Measurements from ENCODE around the gene CYP2D6.

The CYP2D6 gene

DNA sequence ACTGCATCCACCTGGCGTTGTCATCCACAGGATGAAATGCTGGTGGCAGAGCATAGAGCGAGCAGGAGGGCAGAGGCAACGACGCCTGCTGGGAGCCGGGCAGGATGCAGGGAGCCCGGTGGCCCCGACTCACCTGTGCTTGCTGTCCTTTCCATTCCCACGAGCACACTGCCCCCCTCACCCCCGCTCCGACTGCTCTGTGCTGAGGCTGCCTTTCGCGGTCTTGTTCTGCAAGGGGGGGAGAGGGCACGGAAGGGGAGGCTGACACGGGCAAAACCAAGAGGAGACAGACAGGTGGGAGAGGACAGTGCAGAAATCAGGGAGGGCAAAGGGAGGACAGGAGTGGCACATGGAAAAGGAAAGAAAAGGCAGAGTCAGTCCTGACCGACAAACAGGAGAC, 37.9 kb upstream of the CYP2D6 start:
- no peak for TF ChIP-seq JUND (IDR thresholded peaks at IDR 0.05; ENCODE audit: low read depth)
- in situ Hi-C loops (cut with HindIII; ENCODE audit: low pct_unique_long_range_greater_than_20kb, low sequenced_read_pairs), result no loop called here
- DNase-seq (ENCODE audit: low read depth in 1 of 2, low spot score in 1 of 2), result no peak

DNA sequence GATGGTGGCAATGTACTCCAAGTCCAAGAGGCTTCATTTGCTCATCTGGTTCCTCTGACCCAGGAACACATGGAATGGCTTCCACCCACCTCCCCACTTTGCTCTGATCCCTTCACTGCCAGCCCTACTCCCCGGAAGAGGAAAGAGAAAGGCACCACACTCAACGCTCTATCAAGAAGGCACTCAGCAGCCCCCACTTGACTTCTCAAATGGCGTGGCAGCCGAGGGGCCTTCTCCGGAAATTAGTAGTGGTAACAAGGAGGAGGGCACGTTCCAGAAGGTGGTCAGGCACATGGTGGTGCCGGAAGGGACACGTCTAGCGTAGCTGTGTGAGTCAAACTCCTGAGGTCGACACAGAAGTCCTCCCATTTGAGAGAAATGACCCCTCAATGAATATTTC, 36.5 kb upstream of the CYP2D6 start:
- no peak for DNase-seq (ENCODE audit: low read depth in 1 of 2, low spot score in 1 of 2)
- TF ChIP-seq JUND (IDR thresholded peaks at IDR 0.05; ENCODE audit: low read depth), result no peak
- in situ Hi-C loops (cut with HindIII; ENCODE audit: low pct_unique_long_range_greater_than_20kb, low sequenced_read_pairs), result no loop called here

DNA sequence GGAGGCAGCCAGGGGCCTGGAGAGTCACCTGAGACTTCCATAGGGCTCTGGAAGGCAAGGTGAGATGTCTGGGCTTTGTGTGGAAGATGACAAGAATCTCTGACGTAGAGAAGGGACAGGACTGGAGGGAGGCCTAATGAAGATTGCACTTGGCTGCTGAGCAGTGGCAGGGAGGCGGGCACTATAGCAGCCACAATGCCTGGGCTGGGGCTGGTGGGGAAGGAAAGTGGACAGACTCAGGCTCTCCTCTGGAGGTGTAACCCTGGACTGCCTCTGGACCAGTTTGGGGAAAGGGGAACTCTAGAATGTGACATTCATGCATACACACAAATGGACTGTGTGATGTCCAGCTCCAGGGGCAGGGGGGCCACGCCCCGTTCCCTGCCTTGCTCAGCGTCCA, 34.3 kb upstream of the CYP2D6 start:
- no peak for TF ChIP-seq JUND (IDR thresholded peaks at IDR 0.05; ENCODE audit: low read depth)
- in situ Hi-C loops (cut with HindIII; ENCODE audit: low pct_unique_long_range_greater_than_20kb, low sequenced_read_pairs), result no loop called here

DNA sequence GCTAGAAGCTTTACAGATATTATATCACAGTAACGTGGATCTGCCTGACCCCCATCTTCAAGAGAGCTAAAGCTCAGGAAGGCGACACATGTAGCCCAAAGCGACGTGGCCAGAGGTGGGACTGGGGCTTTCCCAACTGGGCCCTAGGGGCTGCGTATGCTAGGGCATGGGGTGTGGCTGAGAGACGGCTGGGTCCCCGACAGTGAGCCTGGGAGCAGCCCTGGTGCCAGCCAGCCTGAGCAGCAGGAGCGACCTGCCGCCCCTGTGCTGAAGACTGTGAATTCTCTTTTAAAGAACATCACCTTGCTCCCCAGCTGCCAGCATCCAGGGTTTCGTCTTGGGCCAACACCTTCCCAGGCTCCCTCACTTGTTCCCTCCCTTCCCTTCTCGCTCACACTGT, 32.9 kb upstream of the CYP2D6 start:
- in situ Hi-C loops (cut with HindIII; ENCODE audit: low pct_unique_long_range_greater_than_20kb, low sequenced_read_pairs), result no loop called here
- DNase-seq (ENCODE audit: low read depth in 1 of 2, low spot score in 1 of 2), result no peak
- no peak for TF ChIP-seq JUND (IDR thresholded peaks at IDR 0.05; ENCODE audit: low read depth)

More for the DNA sequence above, 34.3 kb upstream of the CYP2D6 start:
- no peak for DNase-seq (ENCODE audit: low read depth in 1 of 2, low spot score in 1 of 2)

DNA sequence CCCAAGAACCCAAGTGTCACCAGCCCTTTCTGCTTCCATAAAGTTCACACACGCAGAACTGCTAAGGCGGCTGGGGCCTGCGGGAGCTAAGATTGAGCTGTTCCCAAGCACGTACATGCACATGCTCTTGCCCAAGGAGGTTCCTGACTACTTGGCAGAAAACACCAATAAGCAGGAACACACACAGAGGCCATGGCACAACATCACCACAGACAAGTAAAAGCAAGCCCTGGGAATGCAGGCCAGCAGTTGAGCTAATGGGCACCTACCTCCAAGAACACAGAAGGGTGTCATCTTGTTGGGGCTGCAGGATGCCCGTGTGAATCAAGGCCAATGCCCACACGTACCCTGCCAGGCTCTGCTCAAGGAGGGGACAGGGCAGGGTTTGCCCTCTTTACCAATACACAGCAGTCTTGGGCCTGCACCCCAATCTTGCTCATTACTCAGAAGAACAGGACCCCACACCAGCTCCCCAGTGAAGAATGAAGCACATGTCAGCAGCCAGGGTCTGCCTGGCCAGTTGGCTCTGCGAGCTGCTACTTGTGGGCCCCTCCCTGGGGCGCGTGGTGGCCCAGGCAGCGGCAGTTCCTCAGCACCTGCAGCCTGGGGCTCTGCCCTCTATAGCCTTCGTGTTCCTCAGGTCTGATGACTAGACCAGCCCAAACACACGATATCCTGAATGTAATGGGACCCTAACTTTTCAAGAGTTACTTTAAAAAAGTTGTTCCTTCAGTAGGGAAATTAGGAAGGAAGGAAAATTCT, 32.3 kb upstream of the CYP2D6 start:
- in situ Hi-C loops (cut with HindIII; ENCODE audit: low pct_unique_long_range_greater_than_20kb, low sequenced_read_pairs), result no loop called here
- no peak for TF ChIP-seq JUND (IDR thresholded peaks at IDR 0.05; ENCODE audit: low read depth)

DNA sequence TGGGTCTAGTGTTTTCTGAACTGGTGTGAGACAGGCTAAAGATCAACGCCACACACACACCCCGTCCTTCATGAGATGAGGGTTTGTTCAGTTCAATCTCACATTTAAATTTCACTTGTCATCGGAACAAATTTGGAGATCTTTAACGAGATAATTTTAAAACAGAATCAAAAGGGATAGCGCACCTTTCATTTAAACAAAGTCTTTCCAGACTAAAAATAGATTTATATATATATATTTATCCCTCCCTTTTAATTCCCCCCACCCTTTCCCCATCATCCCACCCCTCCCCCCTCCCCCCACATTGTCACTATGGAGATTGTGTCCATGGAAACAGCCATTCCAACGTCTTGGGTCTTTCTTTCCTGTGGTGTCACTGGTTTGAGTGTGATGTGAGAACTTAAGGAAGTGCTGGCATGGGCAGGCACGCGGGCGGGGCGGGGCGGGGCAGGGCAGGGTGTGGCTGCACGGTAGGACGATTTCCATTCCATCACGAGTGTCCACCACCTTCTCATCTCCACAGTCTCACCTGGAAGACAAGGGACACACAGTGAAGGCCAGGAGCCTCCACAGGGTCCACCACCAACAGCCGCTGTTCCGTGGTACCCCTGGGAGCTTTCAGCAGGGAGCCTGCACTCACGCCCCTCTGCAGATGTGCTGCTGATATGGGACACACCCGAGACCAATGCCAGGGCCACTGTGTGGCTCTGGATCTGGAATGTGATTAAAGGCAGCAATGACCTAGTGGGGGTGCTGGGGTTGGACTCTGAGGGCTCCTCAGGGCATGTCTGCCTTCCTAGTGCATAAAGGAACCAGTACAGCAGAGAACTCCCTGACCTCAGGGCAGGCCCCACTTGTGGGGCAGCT, 30.5 kb upstream of the CYP2D6 start:
- no peak for TF ChIP-seq JUND (IDR thresholded peaks at IDR 0.05; ENCODE audit: low read depth)
- in situ Hi-C loops (cut with HindIII; ENCODE audit: low pct_unique_long_range_greater_than_20kb, low sequenced_read_pairs), result no loop called here
- no peak for DNase-seq (ENCODE audit: low read depth in 1 of 2, low spot score in 1 of 2)

More for the DNA sequence above, 32.3 kb upstream of the CYP2D6 start:
- no peak for DNase-seq (ENCODE audit: low read depth in 1 of 2, low spot score in 1 of 2)

DNA sequence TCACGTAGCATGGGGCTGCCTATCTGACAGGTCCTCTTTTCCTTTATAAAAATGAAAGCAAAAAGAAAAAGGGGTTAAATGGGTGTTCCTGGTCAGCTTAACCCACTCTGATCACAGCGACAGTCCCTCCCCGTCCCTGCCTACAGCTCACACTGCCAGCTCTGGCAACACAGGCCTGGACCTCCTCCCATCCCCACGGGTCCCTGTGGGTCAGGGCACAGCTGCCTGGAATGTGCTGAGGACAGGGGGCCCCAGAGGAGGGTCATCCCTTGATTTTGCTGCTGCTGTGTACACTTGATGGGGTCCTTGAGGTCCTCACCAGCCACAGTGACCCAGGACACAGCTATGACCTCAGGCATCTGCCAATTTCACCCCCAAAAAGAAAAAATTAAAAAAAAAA, 29.6 kb upstream of the CYP2D6 start:
- in situ Hi-C loops (cut with HindIII; ENCODE audit: low pct_unique_long_range_greater_than_20kb, low sequenced_read_pairs), result no loop called here
- DNase-seq (ENCODE audit: low read depth in 1 of 2, low spot score in 1 of 2), result no peak
- no peak for TF ChIP-seq JUND (IDR thresholded peaks at IDR 0.05; ENCODE audit: low read depth)

DNA sequence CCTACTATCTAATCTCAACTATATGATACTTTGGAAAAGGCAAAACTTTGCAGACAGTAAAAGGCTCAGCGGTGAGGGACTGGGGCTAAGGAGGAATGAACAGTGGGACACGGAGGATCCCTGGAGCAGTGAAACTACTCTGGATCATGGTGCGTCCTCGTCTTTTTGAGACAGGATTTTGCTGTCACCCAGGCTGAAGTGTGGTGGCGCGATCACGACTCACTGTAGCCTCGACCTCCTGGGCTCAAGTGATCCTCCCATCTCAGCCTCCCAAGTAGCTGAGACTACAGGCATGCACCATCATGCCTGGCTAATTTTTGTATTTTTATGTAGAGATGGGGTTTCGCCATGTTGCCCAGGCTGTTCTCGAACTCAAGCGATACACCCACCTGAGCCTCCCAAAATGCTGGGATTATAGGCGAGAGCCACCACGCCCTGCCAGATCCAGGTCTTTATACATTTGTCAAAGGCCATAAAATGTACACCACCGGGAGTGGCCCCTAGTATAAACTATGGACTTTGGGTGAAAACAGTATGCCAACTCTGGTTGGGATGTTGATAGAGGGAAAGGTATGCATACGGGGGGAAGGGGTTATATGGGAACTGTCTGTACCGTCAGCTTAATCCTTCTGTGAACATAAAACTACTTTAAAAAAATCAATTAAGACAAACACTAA, 28.0 kb upstream of the CYP2D6 start:
- TF ChIP-seq JUND (IDR thresholded peaks at IDR 0.05; ENCODE audit: low read depth), result no peak
- DNase-seq (ENCODE audit: low read depth in 1 of 2, low spot score in 1 of 2), result no peak
- in situ Hi-C loops (cut with HindIII; ENCODE audit: low pct_unique_long_range_greater_than_20kb, low sequenced_read_pairs), result no loop called here

DNA sequence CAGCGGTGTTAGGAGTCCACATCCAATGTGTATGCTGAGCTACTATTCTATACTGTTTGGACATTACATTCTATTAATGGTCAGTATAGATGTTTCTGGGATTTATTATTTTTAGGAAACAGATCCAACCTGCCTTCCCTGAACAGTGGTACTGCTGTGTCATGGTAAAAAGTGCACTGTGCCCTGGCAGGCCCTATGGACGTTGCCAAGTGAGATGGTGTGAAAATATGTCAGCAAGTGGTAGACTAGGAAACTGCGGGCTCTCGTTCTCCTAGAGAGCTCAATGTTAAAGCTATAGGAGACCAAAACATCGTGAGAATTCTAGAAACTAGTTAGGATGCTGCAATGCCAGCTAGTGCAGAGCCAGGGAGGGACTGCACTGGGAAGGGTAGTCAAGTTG, 26.0 kb upstream of the CYP2D6 start:
- DNase-seq (ENCODE audit: low read depth in 1 of 2, low spot score in 1 of 2), result peak in 1 of 2 experiments; percentile 5
- TF ChIP-seq JUND (IDR thresholded peaks at IDR 0.05; ENCODE audit: low read depth), result no peak
- in situ Hi-C loops (cut with HindIII; ENCODE audit: low pct_unique_long_range_greater_than_20kb, low sequenced_read_pairs), result no loop called here

DNA sequence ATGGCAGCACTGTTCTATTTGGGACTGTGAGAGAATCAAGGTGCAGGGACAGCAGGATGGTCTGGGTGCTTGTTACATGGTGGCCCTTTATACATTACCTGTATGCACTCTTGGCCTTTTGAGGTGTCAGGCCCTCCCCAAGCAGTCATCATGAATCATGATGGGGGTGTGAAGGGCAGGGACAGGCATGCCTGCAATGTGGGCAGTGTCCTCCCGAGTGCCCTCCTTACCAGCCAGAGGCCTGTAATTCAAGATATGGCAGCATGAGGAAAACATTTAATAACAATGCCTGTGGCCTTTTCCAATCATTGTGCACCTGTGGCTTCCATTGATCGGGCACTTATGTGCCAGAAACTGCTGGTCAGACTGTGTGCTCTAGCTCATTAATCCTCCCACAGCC, 25.5 kb upstream of the CYP2D6 start:
- no peak for DNase-seq (ENCODE audit: low read depth in 1 of 2, low spot score in 1 of 2)
- in situ Hi-C loops (cut with HindIII; ENCODE audit: low pct_unique_long_range_greater_than_20kb, low sequenced_read_pairs), result no loop called here
- no peak for TF ChIP-seq JUND (IDR thresholded peaks at IDR 0.05; ENCODE audit: low read depth)

DNA sequence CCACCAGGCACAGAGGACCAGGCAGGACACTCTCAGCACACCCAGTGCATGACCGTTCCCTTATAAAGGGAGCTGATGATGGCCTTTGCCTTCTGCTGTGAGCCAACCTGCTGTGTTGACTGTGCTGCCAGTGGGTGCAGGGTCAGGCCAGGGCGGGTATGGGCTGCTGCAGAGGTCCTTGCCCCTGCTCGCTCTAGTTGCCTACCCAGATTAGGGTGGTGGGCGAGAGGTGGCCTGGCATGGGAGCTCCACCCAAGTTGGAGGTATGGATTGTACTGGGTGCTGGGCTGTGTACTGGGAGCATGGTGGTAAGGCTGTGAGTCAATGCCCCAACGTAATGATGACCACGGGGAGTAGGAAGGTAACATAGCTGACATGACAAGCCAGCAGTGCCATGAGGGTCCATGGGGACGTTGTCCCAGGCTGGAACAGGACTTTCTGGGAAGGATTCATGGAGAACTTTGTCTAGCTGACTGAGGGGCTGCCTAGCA, 24.5 kb upstream of the CYP2D6 start:
- no peak for TF ChIP-seq JUND (IDR thresholded peaks at IDR 0.05; ENCODE audit: low read depth)
- DNase-seq (ENCODE audit: low read depth in 1 of 2, low spot score in 1 of 2), result no peak
- in situ Hi-C loops (cut with HindIII; ENCODE audit: low pct_unique_long_range_greater_than_20kb, low sequenced_read_pairs), result no loop called here

DNA sequence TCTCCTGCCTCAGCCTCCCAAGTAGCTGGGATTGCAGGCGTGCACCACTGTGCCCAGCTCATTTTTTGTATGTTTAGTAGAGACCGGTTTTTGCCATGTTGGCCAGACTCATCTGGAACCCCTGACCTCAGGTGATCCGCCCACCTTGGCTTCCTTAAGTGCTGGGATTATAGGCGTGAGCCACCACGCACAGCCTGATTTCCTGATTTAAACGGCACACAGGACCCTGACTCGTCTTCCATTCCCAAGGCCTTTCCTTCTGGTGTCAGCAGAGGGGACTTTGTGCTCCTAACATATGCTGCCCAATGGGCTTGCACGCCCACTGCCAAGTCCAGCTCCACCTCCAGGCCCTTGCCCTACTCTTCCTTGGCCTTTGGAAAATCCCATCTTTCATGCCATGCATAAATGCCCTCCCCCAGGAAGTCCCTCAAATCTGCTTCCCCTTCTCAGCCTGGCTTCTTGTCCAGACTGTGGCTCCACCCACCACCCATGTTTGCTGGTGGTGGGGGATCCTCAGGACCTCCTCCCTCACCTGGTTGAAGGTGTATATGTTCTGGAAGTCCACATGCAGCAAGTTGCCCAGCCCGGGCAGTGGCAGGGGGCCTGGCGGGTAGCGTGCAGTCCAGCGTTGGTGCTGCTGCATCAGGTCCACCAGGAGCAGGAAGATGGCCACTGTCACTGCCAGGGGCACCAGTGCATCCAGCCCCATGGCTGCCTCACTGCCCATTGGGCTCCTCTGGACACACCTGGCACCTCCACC, 23.9 kb upstream of the CYP2D6 start:
- in situ Hi-C loops (cut with HindIII; ENCODE audit: low pct_unique_long_range_greater_than_20kb, low sequenced_read_pairs), result no loop called here
- DNase-seq (ENCODE audit: low read depth in 1 of 2, low spot score in 1 of 2), result no peak
- no peak for TF ChIP-seq JUND (IDR thresholded peaks at IDR 0.05; ENCODE audit: low read depth)

All from T47D (cell line).